GM18907 (cell line): ENCODE data around the gene SLC66A3.

Source experiments
- ATAC-seq: cut with Tn5 transposase; IDR thresholded peaks from one replicate; pipeline ENCODE4 v1.9.1; 2021; ENCODE audit warnings: mild to moderate bottlenecking, moderate library complexity; ENCODE audit not compliant: unreplicated experiment

Gene SLC66A3

GRCh38 chr2:11134349-11134748, 20.9 kb upstream of the SLC66A3 start:
- no peak for ATAC-seq

- no peak for ATAC-seq
Measured at GRCh38 chr2:11140492-11140891, 14.8 kb upstream of the SLC66A3 start.

GRCh38 chr2:11141319-11141718, 13.9 kb upstream of the SLC66A3 start:
- ATAC-seq, result no peak

- ATAC-seq, result no peak
Measured at GRCh38 chr2:11142330-11142729, 12.9 kb upstream of the SLC66A3 start.

GRCh38 chr2:11142987-11143386, 12.3 kb upstream of the SLC66A3 start:
- ATAC-seq, result no peak

GRCh38 chr2:11144077-11144737, 11.1 kb upstream of the SLC66A3 start:
- ATAC-seq, result no peak

GRCh38 chr2:11144738-11145079, 10.6 kb upstream of the SLC66A3 start:
- ATAC-seq, result no peak

GRCh38 chr2:11145350-11145749, 9.9 kb upstream of the SLC66A3 start:
- no peak for ATAC-seq

- ATAC-seq, result no peak
Measured at GRCh38 chr2:11146076-11146475, 9.2 kb upstream of the SLC66A3 start.

- no peak for ATAC-seq
Measured at GRCh38 chr2:11147263-11147662, 8.0 kb upstream of the SLC66A3 start.

GRCh38 chr2:11152591-11152990, 2.7 kb upstream of the SLC66A3 start:
- ATAC-seq, result no peak

GRCh38 chr2:11154016-11154922, 998 bp upstream of the SLC66A3 start:
- peak; percentile 21 for ATAC-seq

- ATAC-seq, result peak; percentile 63
Measured at GRCh38 chr2:11154923-11155380, 315 bp upstream of the SLC66A3 start.

GRCh38 chr2:11156396-11157075, 1.3 kb downstream of the SLC66A3 start:
- ATAC-seq, result no peak

GRCh38 chr2:11157296-11157695, 2.0 kb downstream of the SLC66A3 start:
- ATAC-seq, result no peak

- ATAC-seq, result no peak
Measured at GRCh38 chr2:11157731-11158130, 2.5 kb downstream of the SLC66A3 start.

- no peak for ATAC-seq
Measured at GRCh38 chr2:11158916-11159573, 3.8 kb downstream of the SLC66A3 start.

- ATAC-seq, result no peak
Measured at GRCh38 chr2:11159574-11160170, 4.4 kb downstream of the SLC66A3 start.

GRCh38 chr2:11160256-11160655, 5.0 kb downstream of the SLC66A3 start:
- ATAC-seq, result no peak

- ATAC-seq, result peak; percentile 54
Measured at GRCh38 chr2:11160731-11161455, 5.6 kb downstream of the SLC66A3 start.
